GM23248 (cell line): ENCODE data around the gene PPM1K.

Experiments used
- EZH2 ChIP-seq: fragments of 200-600 bp; sonication (generic); IDR thresholded peaks from 2 replicates; pipeline ENCODE4 v1.6.1; 2018; ENCODE audit warnings: antibody characterized with exemption, mild to moderate bottlenecking; ENCODE audit not compliant: insufficient read depth, poor library complexity, severe bottlenecking
- EZH2phosphoT487 ChIP-seq: fragments of 200-600 bp; sonication (generic); IDR thresholded peaks from 2 replicates; pipeline ENCODE4 v1.6.1; 2018; ENCODE audit warnings: antibody characterized with exemption, moderate library complexity, mild to moderate bottlenecking, low read depth; ENCODE audit not compliant: insufficient read depth

- no peak for TF ChIP-seq EZH2
- TF ChIP-seq EZH2phosphoT487 = no peak
These were observed 8.3 kb downstream of the PPM1K start for GRCh38 chr4:88275949-88276515.
